ENCODE data around the gene TMEM243.

Gene TMEM243

GRCh38 chr7:87148332-87148955 is 71.1 kb downstream of the TMEM243 start:
- no peak overlapping the region for H3K4me3 ChIP-seq (ENCODE audit: low read length)
- H3K9me3 ChIP-seq (ENCODE audit: low read length) = no peaks in the 10 kb centered on the region
- H2AFZ ChIP-seq (ENCODE audit: low read depth, low read length) = no peak overlapping the region
- no peaks in the 10 kb centered on the region for H3K36me3 ChIP-seq (ENCODE audit: insufficient read depth, low read length)
- peaks cover 4% of the 10 kb centered on the region for H3K4me1 ChIP-seq (ENCODE audit: insufficient read depth, low read length)
- H3K27me3 ChIP-seq (ENCODE audit: insufficient read depth, low read length) = no peaks in the 10 kb centered on the region

DNA sequence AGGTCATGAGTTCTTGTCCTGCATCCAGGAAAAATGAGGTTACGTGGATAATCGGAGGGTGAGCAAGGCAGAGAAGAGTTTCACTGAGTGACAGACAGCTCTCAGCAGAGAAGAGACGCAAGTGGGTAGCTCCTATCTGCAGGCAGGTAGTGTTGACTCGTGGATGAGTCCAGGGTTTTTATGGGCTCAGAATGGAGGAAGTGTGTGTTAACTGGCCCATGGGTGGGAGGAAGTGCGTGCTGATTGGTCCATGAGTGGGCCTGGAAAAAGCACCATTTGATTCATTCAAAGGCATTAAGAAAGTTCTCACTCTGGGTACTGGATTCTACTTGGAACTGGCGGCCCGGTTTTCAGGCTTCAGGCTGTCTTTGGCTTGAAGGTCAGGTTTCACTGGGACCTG is 72.0 kb downstream of the TMEM243 start:
- Histone ChIP-seq H3K4me3 (ENCODE audit: low read length) (no peak overlapping the region), H3K27me3 (ENCODE audit: insufficient read depth, low read length) (no peaks in the 10 kb centered on the region), H2AFZ (ENCODE audit: low read depth, low read length) (no peak overlapping the region), H3K9me3 (ENCODE audit: low read length) (no peaks in the 10 kb centered on the region), H3K36me3 (ENCODE audit: insufficient read depth, low read length) (no peaks in the 10 kb centered on the region), H3K4me1 (ENCODE audit: insufficient read depth, low read length) (peaks cover 4% of the 10 kb centered on the region)

- Histone ChIP-seq H3K4me1 (ENCODE audit: insufficient read depth, low read length) (peaks cover 4% of the 10 kb centered on the region), H2AFZ (ENCODE audit: low read depth, low read length) (no peak overlapping the region), H3K36me3 (ENCODE audit: insufficient read depth, low read length) (no peaks in the 10 kb centered on the region), H3K27me3 (ENCODE audit: insufficient read depth, low read length) (no peaks in the 10 kb centered on the region), H3K9me3 (ENCODE audit: low read length) (no peaks in the 10 kb centered on the region), H3K4me3 (ENCODE audit: low read length) (no peak overlapping the region)
These were observed 72.7 kb downstream of the TMEM243 start for GRCh38 chr7:87146740-87147386.

Measured in neuron (in vitro differentiated cells).